Fibroblast of skin of right biceps (primary cell): ENCODE data around the gene ANKFN1.

ENCODE experiments used
- DNase-seq: peaks from one replicate; pipeline ENCODE4 v3.0.0-alpha.2; 2013

Gene ANKFN1

GRCh38 chr17:56521414-56522141 lies 368.3 kb downstream of the ANKFN1 start:
- DNase-seq, result no peak

- no peak for DNase-seq
Observed at GRCh38 chr17:56523042-56523441, 369.8 kb downstream of the ANKFN1 start.

DNA sequence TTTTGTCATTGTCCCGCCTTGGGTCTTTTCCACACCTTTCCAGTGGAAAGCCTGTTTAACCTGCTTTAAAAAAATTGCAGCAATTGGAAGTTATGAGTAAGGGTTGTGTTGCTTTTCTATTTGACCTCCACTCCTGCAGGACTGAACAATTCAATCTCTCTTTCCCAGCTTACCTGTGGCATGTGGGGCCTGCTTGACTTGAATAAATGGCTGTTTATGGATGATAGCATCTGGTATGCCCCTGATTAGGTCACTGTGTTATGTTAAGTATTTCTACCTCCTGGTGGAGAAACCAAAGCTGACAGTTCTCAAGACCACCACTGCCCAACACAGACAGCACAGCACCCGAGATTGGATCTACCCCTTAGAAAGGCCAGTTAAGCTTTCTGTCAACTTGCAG lies 375.4 kb downstream of the ANKFN1 start:
- no peak for DNase-seq

- no peak for DNase-seq
Observed at GRCh38 chr17:56532926-56533325, 379.7 kb downstream of the ANKFN1 start.

DNA sequence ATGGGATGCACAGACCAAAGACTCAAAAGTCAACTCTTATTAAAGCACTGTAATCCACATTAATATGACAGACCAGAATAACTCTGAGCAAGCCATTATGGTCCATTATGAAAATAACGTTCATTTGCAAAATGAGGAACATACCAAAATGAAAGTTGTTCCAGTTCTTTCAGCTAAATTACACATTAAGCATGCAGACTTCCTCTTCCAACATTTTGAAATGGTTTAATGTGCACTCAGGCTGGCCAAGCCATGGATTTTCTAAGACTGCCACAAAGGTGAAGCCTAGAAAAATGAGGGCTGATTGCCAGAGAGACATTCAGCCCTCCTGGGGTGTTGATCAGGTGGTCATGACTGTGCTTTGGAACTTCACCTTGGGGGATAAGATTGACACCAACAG lies 383.5 kb downstream of the ANKFN1 start:
- DNase-seq, result no peak

DNA sequence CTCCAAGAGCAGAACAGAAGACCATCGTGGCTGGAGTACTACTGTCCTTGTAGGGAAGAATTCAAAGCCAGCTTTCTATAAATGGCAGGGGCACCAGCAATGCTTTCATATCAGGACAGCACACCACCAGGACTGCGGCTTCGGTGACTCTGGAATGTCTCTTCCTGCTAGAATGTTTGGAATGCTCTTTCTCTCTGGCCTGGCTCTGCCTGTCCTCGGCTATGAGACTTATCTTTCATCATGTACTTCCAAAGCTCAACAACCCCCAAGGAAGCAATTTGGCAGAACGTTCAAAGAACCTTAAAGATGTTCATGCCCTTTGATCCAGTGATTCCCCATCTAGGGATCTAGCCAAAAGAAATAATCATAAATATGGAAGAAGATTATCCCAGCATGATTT lies 387.6 kb downstream of the ANKFN1 start:
- DNase-seq, result peak; percentile 70

DNA sequence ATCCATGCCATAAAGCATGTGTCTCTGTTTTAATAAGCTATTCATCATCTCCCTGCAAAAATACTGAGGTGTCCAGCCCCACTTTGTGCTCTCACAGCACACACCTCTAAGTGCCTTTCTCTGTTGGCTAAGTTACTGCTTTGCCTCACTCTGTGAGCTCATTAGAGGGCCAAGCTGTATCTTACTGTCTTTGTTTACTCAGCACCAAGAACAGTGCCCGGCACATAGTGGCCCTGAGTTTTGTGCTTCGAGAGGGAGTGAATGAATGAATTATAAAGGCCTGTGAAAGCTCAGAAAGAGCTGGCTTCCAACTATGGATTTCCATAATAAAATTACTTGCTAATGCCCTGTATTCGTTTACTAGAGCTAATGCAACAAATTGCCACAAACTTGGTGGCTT lies 390.0 kb downstream of the ANKFN1 start:
- no peak for DNase-seq

DNA sequence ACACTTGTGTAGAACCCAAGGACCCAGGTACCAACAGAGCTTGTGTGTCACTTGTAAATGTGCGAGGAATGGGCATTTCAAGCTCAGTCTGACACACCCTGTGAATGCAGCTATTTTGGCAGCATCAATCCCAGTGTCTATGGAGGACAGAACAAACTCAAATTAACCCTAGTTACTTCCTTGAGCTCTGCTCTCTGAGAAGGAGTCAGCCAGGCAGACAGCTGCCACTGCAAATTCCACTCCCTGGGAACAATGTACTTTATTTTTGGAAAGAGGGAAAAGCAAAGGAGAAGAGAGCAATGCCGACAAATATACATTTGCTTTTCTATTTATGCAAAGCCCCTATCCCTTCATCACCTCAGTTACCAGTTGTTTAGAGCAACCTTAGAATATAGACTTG lies 391.8 kb downstream of the ANKFN1 start:
- DNase-seq, result no peak

GRCh38 chr17:56545930-56546329 lies 392.7 kb downstream of the ANKFN1 start:
- DNase-seq, result no peak

GRCh38 chr17:56548661-56549060 lies 395.4 kb downstream of the ANKFN1 start:
- no peak for DNase-seq

- no peak for DNase-seq
Observed at GRCh38 chr17:56549501-56549900, 396.2 kb downstream of the ANKFN1 start.

- DNase-seq, result no peak
Observed at GRCh38 chr17:56557682-56558081, 404.4 kb downstream of the ANKFN1 start.

DNA sequence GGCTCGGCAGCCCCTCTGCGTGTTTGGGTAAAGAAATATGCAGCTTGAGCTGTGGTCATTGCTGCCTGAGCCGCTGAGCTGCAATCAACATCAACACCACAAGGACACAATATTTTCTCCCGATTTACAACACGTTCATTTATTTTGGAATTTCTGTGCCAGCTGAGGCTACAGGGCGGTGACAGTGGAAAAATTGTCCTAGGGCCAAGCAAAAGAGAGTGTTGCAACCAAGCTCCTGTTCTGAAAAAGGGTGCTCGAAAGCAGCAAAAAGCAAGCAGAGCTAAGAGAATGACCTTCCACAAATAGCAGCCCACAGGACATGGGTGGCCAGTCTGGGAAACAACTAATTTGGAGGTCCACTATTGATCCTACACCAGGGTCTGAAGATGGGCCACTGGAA lies 404.8 kb downstream of the ANKFN1 start:
- DNase-seq, result no peak
